Measurements from ENCODE around the gene MYO5C. TPM values are rescaled to one million over a fixed set of nuclear protein-coding genes. Genes with fewer than 3 reads are reported as not detected.
"Not testable (repeated sequence)": the region's sequence is repeated elsewhere in the genome, so short reads cannot be mapped to it uniquely, and the experiment has no call there.

MYO5C gene
- total RNA-seq, 1 experiment from 2014 or later = 23.4 TPM

GRCh38 chr15:52171807-52172206, 123.8 kb downstream of the MYO5C start:
- no peak for DNase-seq (ENCODE audit: low spot score)

DNA sequence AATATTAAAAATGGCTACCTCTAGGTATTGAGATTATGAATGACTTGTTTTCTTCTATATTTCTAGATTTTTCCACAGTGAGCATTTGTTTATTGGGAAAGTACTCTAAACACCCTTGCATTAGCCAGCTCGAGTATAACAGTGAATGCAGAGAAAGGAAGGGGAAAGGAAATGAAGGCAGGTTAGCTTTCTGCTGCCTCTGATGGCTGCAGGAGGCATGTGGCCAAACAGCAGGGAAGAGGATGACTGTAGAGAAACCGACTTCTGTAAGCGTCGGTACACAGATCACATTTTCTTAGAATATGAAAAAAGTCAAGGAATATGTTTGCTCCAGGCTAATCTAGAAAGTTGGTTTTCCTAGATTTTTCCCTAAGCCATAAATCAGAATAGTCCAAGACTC, 124.2 kb downstream of the MYO5C start:
- DNase-seq (ENCODE audit: low spot score) = no peak

DNA sequence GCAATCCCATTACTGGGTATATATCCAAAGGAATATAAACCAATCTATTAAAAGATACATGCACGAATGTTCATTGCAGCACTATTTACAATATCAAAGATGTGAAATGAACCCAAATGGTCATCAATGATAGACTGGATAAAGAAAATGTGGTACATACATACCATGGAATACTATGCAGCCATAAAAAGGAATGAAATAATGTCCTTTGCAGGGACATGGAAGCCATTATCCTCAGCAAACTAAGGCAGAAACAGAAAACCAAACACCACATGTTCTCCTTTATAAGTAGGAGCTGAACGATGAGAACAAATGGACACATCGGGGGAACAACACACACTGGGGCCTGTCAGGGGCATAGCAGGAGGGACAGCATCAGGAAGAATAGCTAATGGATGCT, 125.4 kb downstream of the MYO5C start:
- not testable (repeated sequence) for DNase-seq (ENCODE audit: low spot score)

- DNase-seq (ENCODE audit: low spot score) = not testable (repeated sequence)
These were observed 130.0 kb downstream of the MYO5C start for GRCh38 chr15:52165494-52166131.

DNA sequence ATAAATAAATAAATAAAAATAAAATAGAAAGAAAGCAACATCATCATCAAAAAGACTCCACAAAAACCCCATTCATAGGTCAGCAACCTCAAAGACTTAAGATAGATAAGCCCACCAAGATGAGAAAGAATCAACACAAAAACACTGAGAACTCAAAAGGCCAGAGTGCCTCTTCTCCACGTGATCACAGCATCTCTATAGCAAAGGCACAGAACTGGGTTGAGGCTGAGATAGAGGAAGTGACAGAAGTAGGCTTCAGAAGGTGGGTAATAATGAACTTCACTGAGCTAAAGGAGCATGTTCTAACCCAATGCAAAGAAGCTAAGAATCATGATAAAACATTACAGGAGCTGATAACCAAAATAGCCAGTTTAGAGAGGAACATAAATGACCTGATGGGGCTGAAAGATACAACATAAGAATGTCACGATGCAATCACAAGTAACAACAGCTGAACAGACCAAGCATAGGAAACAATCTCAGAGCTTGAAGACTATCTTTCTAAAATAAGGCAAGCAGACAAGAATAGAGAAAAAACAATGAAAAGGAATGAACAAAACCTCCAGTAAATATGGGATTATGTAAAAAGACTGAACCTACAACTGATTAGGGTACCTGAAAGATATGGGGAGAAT, 130.9 kb downstream of the MYO5C start:
- no peak for DNase-seq (ENCODE audit: low spot score)

DNA sequence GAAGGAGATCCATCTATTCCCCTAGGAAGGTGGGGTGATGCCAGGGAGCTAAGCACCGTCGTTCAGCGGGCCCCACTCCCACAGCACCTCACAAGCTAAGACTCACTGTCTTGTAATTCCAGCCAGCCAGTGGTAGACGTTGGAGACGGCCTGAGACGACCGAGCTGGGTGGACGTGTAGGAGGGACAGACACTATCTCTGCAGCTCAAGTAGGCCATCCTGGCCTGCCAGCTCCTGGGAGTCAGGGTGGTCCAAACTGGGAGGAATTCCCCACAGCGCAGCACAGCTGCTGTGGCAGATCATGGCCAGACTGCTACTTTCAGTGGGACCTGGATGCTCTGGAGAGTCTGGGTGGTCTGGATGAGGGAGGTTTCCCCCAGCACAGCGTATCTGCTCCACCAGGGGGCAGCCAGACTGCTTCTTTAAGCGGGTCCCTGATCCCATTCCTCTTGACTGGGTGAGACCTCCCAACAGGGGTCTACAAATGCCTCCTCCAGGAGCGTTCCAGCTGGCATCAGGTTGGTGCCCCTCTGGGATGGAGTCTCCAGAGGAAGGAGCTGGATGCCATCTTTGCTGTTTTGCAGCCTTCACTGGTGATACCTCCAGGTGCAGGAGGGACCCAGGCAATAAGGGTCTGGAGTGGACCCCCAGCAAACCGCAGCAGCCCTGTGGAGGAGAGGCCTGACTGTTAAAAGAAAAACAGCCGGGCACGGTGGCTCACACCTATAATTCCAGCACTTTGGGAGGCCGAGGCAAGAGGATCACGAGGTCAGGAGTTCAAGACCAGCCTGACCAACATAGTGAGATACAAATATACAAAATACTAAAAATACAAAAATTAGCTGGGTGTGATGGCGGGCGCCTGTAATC, 132.0 kb downstream of the MYO5C start:
- no peak for DNase-seq (ENCODE audit: low spot score)

- DNase-seq (ENCODE audit: low spot score) = no peak
These were observed 132.7 kb downstream of the MYO5C start for GRCh38 chr15:52162876-52163275.

DNA sequence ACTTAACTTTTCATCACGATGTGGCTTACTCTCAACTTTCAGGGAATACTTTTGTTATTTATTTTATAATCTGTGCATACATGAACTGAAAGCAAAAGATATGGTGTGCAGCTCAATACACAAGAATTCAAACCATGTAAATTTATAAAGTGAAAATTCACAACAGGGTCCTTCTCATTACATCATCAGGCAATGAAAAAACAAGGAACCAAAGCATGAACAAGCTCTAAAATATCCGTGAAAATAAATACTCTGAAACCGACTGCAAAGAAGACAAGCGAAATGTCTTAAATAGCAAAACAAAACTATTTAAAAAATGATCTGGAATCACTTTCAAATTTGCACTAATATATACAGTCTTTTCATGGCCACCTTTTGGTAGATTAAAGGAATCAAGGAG, 133.3 kb downstream of the MYO5C start:
- no peak for DNase-seq (ENCODE audit: low spot score)

DNA sequence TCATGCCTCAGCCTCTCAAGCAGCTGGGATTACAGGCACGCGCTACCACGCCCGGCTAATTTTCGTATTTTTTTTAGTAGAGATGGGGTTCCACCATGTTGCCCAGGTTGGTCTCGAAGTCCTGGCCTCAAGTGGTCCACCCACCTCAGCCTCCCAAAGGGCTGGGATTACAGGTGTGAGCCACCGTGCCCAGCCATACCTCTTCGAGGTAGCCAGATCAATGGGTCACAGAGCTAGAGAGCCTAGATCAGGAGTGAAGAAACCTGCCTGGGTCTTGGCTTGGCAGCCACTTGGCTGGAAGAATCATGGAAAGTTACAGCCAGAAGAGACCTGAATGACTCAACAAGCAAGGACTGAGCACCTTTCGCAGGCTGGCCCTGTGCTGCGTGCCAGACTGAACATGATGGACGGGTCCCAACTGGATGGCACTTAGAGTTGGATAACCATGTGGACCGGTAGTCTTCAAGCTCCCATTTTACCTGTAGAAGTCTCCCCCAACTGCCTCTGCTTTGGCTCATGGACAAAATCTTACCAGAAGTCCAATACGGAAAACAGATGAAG, 134.1 kb downstream of the MYO5C start:
- DNase-seq (ENCODE audit: low spot score) = no peak

GRCh38 chr15:52159645-52160044, 136.0 kb downstream of the MYO5C start:
- no peak for DNase-seq (ENCODE audit: low spot score)

DNA sequence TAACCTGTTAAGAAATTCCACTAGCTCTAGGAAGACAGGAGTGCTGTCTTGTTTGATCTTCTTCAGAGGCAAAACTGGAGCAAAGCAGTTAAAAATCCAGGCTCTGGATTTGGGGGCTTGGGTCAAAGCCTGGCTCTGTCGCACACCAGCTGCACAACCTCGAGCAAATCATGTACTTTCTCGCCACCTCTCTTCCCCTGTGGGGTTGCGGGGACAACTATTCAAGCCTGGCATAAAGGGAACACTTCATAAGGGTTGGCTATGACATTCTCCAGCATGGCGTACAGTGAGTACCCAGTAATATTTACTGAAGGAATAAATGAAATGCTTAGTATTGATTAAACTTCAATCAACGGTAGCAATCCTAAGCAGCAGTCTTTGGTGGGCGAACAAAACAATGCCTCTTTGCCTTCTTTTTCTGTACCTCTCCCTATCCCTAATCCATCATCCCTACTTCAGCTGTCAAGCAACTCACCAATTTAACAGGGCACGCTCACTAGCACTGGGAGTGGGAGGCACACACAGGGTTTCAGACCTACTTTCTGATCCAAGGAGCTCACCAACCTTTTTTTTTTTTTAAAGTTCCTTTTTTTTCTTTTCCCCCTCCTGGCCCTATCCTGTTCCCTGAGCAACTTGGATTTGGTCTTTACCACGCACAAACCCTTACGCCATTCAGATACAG, 137.4 kb downstream of the MYO5C start:
- DNase-seq (ENCODE audit: low spot score) = no peak

DNA sequence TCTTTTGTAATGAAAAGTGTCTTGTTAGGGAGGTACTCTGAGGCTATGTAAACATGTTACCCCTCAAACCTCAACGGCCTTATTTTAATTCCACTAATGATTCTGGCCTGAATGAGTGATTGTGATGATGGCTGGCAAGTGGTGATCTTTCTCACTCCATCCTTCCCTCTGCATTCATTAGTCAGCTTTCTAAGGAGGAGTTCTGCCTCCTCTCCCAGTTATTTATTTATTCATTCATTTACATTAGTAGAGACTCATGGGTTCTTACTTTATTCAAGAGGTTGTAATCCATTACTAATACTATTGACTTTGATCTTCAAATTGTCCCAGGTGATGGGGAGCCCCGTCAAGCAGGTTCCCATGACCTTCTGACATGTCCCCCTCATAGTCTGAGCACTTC, 139.7 kb downstream of the MYO5C start:
- no peak for DNase-seq (ENCODE audit: low spot score)

- no peak for DNase-seq (ENCODE audit: low spot score)
These were observed 140.4 kb downstream of the MYO5C start for GRCh38 chr15:52154896-52155865.

- DNase-seq (ENCODE audit: low spot score) = no peak
These were observed 141.4 kb downstream of the MYO5C start for GRCh38 chr15:52153900-52154895.

- no peak for DNase-seq (ENCODE audit: low spot score)
These were observed 144.3 kb downstream of the MYO5C start for GRCh38 chr15:52151353-52151752.

- no peak for DNase-seq (ENCODE audit: low spot score)
These were observed 144.7 kb downstream of the MYO5C start for GRCh38 chr15:52150871-52151270.

DNA sequence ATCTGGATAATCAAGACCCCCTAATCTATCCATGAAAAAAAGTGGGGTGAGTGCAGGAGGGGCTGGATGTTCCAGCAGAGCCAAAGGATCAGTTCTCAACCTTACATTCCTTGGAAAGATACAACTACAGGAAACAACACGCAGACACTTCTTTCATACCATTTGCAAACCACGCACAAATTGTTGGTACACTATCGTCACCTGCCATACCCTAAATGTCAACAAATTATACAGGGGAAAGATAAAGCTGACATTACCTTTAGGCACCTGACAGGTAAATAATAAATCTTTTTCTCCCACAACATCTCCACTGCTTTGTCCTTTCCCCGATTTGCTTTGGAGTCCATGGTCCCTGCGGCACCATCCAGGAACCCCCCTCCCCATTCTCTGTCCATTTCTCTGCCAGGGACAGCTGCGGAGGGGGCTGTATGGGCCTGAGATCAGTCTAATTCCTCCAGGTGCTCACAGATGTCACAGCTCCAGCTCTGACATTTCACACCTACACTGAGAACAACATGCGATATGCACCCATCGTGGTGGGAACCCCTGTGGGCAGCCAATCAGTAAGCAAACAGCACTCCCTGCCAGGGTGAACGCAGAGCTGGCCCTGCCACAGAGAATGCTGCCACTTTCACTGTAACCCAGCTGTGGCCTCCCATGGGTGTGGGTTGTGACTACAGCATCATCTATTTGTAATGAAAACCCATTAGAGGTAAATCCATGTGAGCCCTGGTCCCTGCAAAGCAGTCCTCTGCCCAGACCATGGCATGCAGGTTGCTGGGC, 145.4 kb downstream of the MYO5C start:
- no peak for DNase-seq (ENCODE audit: low spot score)

DNA sequence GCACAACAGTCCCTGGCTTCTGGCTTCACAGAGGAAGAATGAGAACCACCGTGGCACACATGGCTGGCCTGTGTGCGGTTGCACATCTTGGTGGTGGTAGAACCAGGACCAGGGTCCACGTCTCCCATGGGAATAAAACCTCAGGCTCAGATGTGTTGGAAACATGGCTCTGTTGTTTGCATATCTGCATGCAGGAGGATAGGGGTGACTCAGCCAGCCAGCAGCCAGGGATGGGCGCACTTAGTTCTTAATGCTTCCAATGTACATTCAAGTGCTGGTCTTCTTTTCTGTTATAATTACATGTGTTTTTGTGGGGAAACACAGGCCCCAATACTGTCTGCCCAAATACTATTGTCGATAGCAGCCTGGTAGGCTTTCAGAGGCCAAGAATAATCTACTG, 147.2 kb downstream of the MYO5C start:
- no peak for DNase-seq (ENCODE audit: low spot score)
